WTC11 (cell line): ENCODE measurements around the gene ASIC3. TPM values are rescaled to one million over a fixed set of nuclear protein-coding genes. Genes with fewer than 3 reads are reported as not detected.

Source experiments
- CREM ChIP-seq: sonication (generic); formaldehyde crosslinking; IDR thresholded peaks from 2 replicates; pipeline ENCODE4 v1.8.1; 2022; ENCODE audit warnings: mild to moderate bottlenecking, missing genetic modification reagents, moderate library complexity
- MYBL2 ChIP-seq: sonication (generic); formaldehyde crosslinking; IDR thresholded peaks from 2 replicates; pipeline ENCODE4 v1.8.1; 2023; ENCODE audit warnings: mild to moderate bottlenecking, moderate library complexity, missing genetic modification reagents
- NFE2L1 ChIP-seq: sonication (generic); formaldehyde crosslinking; IDR thresholded peaks from 2 replicates; pipeline ENCODE4 v1.8.1; 2023; ENCODE audit warnings: missing genetic modification reagents
- NR3C1 ChIP-seq: sonication (generic); formaldehyde crosslinking; conservative IDR thresholded peaks from 2 replicates; pipeline ENCODE4 v1.8.1; 2023; ENCODE audit warnings: low read depth, mild to moderate bottlenecking, missing genetic modification reagents
- OVOL2 ChIP-seq: fragments of 250-450 bp; sonication (Bioruptor Pico); IDR thresholded peaks from 2 replicates; pipeline ENCODE4 v1.9.0; 2021; ENCODE audit warnings: mild to moderate bottlenecking, borderline replicate concordance
- RELA ChIP-seq: sonication (generic); formaldehyde crosslinking; IDR thresholded peaks from 2 replicates; pipeline ENCODE4 v1.8.1; 2022; ENCODE audit warnings: missing genetic modification reagents, mild to moderate bottlenecking, borderline replicate concordance
- TCF7 ChIP-seq: sonication (generic); formaldehyde crosslinking; IDR thresholded peaks from 2 replicates; pipeline ENCODE4 v1.8.0; 2022; ENCODE audit warnings: mild to moderate bottlenecking, low read depth, missing genetic modification reagents, moderate library complexity
- ZBTB21 ChIP-seq: sonication (generic); formaldehyde crosslinking; IDR thresholded peaks from 2 replicates; pipeline ENCODE4 v1.8.1; 2023; ENCODE audit warnings: mild to moderate bottlenecking, missing genetic modification reagents, borderline replicate concordance
- ZNF121 ChIP-seq: sonication (generic); formaldehyde crosslinking; IDR thresholded peaks from 2 replicates; pipeline ENCODE4 v1.8.0; 2023; ENCODE audit warnings: missing genetic modification reagents
- ZNF138 ChIP-seq: sonication (generic); formaldehyde crosslinking; conservative IDR thresholded peaks from 2 replicates; pipeline ENCODE4 v1.8.1; 2022; ENCODE audit warnings: mild to moderate bottlenecking, moderate library complexity, missing genetic modification reagents
- ZNF263 ChIP-seq: sonication (generic); formaldehyde crosslinking; IDR thresholded peaks from 2 replicates; pipeline ENCODE4 v1.8.1; 2022; ENCODE audit warnings: low read depth, mild to moderate bottlenecking, moderate library complexity, missing genetic modification reagents
- total RNA-seq: library from RNA; stranded (reverse); gene quantifications from 3 replicates; pipeline ENCODE4 v1.2.3, GENCODE V29; 2021
- TF ChIP-seq, protein P1 (sequence below): sonication (generic); formaldehyde crosslinking; IDR thresholded peaks from 2 replicates; pipeline ENCODE4 v1.8.1; 2023; ENCODE audit warnings: mild to moderate bottlenecking, missing genetic modification reagents, moderate library complexity
- TF ChIP-seq, protein P2 (sequence below): sonication (generic); formaldehyde crosslinking; IDR thresholded peaks from 2 replicates; pipeline ENCODE4 v1.8.1; 2023; ENCODE audit warnings: mild to moderate bottlenecking, missing genetic modification reagents
- TF ChIP-seq, protein P3 (sequence below): sonication (generic); formaldehyde crosslinking; IDR thresholded peaks from 2 replicates; pipeline ENCODE4 v1.8.0; 2022; ENCODE audit warnings: missing genetic modification reagents
- TF ChIP-seq, protein P4 (sequence below): sonication (generic); formaldehyde crosslinking; conservative IDR thresholded peaks from 2 replicates; pipeline ENCODE4 v1.8.1; 2023; ENCODE audit warnings: mild to moderate bottlenecking, low read depth, missing genetic modification reagents, moderate library complexity
- TF ChIP-seq, protein P5 (sequence below): sonication (generic); formaldehyde crosslinking; IDR thresholded peaks from 2 replicates; pipeline ENCODE4 v1.8.0; 2022; ENCODE audit warnings: mild to moderate bottlenecking, missing genetic modification reagents
- TF ChIP-seq, protein P6 (sequence below): sonication (generic); formaldehyde crosslinking; IDR thresholded peaks from 2 replicates; pipeline ENCODE4 v1.8.1; 2022; ENCODE audit warnings: missing genetic modification reagents, borderline replicate concordance
- TF ChIP-seq, protein P7 (sequence below): sonication (generic); formaldehyde crosslinking; IDR thresholded peaks from 2 replicates; pipeline ENCODE4 v1.8.0; 2022; ENCODE audit warnings: mild to moderate bottlenecking, missing genetic modification reagents
- TF ChIP-seq, protein P8 (sequence below): fragments of 250-450 bp; sonication (Bioruptor Pico); conservative IDR thresholded peaks from 2 replicates; pipeline ENCODE4 v1.9.0; 2021; ENCODE audit warnings: mild to moderate bottlenecking
- TF ChIP-seq, protein P9 (sequence below): fragments of 250-450 bp; sonication (Bioruptor Pico); IDR thresholded peaks from 2 replicates; pipeline ENCODE4 v1.9.0; 2021; ENCODE audit warnings: mild to moderate bottlenecking, borderline replicate concordance

Gene ASIC3
- total RNA-seq, 1 experiment from 2014 or later: 5.5 TPM

DNA sequence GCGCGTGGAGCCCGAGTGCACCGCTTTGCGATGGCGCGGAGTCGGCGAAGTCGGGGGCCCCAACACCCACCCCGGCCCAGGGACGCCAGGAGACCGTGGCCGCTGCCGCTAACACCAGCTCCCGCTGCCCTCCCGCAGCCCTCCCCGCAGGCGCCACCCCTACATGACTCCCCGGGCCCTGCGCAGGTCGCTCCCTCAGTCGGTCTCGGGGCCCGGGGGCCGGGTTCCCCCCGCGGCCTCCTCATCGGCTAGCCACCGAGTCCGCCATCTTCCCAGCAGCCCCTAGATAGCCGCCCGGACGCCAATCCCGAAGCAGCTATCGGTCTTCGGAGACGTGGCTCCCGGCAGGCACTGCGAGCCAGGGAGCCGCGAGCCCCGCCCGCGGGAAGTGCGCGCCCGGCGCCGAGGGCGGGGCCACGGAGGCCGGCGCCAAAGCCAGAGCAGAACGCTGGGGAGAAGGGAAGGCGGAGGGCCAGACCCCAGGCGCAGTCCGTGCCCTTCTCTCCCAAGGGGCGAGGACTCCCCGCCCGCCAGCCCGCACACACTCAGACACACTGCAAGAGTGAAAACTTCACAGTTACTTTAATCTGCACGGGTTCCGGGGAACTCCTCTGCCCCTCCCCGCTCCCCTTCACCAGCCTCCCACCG is 32.3 kb downstream of the ASIC3 start, which contains the start of gene FASTK (continued):
- TF ChIP-seq, protein P1, sequence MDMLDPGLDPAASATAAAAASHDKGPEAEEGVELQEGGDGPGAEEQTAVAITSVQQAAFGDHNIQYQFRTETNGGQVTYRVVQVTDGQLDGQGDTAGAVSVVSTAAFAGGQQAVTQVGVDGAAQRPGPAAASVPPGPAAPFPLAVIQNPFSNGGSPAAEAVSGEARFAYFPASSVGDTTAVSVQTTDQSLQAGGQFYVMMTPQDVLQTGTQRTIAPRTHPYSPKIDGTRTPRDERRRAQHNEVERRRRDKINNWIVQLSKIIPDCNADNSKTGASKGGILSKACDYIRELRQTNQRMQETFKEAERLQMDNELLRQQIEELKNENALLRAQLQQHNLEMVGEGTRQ (CRISPR knock-in tag): no peak
- TF ChIP-seq NR3C1 (CRISPR knock-in tag) (no peak), NFE2L1 (CRISPR knock-in tag) (no peak), RELA (CRISPR knock-in tag) (no peak), TCF7 (no peak), ZNF263 (CRISPR knock-in tag) (no peak), CREM (CRISPR knock-in tag) (no peak; the same call in 1 of the 2 replicates), ZNF121 (CRISPR knock-in tag) (no peak), ZNF138 (CRISPR knock-in tag) (no peak), ZBTB21 (no peak), MYBL2 (peak; percentile 24; the same call in 1 of the 2 replicates), OVOL2 (CRISPR knock-in tag) (no peak)
- TF ChIP-seq, protein P2, sequence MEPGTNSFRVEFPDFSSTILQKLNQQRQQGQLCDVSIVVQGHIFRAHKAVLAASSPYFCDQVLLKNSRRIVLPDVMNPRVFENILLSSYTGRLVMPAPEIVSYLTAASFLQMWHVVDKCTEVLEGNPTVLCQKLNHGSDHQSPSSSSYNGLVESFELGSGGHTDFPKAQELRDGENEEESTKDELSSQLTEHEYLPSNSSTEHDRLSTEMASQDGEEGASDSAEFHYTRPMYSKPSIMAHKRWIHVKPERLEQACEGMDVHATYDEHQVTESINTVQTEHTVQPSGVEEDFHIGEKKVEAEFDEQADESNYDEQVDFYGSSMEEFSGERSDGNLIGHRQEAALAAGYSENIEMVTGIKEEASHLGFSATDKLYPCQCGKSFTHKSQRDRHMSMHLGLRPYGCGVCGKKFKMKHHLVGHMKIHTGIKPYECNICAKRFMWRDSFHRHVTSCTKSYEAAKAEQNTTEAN (CRISPR knock-in tag): no peak
- TF ChIP-seq, protein P3, sequence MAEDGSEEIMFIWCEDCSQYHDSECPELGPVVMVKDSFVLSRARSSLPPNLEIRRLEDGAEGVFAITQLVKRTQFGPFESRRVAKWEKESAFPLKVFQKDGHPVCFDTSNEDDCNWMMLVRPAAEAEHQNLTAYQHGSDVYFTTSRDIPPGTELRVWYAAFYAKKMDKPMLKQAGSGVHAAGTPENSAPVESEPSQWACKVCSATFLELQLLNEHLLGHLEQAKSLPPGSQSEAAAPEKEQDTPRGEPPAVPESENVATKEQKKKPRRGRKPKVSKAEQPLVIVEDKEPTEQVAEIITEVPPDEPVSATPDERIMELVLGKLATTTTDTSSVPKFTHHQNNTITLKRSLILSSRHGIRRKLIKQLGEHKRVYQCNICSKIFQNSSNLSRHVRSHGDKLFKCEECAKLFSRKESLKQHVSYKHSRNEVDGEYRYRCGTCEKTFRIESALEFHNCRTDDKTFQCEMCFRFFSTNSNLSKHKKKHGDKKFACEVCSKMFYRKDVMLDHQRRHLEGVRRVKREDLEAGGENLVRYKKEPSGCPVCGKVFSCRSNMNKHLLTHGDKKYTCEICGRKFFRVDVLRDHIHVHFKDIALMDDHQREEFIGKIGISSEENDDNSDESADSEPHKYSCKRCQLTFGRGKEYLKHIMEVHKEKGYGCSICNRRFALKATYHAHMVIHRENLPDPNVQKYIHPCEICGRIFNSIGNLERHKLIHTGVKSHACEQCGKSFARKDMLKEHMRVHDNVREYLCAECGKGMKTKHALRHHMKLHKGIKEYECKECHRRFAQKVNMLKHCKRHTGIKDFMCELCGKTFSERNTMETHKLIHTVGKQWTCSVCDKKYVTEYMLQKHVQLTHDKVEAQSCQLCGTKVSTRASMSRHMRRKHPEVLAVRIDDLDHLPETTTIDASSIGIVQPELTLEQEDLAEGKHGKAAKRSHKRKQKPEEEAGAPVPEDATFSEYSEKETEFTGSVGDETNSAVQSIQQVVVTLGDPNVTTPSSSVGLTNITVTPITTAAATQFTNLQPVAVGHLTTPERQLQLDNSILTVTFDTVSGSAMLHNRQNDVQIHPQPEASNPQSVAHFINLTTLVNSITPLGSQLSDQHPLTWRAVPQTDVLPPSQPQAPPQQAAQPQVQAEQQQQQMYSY (CRISPR knock-in tag): peak; percentile 16; the same call in 1 of the 2 replicates
- TF ChIP-seq, protein P4, sequence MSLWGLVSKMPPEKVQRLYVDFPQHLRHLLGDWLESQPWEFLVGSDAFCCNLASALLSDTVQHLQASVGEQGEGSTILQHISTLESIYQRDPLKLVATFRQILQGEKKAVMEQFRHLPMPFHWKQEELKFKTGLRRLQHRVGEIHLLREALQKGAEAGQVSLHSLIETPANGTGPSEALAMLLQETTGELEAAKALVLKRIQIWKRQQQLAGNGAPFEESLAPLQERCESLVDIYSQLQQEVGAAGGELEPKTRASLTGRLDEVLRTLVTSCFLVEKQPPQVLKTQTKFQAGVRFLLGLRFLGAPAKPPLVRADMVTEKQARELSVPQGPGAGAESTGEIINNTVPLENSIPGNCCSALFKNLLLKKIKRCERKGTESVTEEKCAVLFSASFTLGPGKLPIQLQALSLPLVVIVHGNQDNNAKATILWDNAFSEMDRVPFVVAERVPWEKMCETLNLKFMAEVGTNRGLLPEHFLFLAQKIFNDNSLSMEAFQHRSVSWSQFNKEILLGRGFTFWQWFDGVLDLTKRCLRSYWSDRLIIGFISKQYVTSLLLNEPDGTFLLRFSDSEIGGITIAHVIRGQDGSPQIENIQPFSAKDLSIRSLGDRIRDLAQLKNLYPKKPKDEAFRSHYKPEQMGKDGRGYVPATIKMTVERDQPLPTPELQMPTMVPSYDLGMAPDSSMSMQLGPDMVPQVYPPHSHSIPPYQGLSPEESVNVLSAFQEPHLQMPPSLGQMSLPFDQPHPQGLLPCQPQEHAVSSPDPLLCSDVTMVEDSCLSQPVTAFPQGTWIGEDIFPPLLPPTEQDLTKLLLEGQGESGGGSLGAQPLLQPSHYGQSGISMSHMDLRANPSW (CRISPR knock-in tag): no peak
- TF ChIP-seq, protein P5, sequence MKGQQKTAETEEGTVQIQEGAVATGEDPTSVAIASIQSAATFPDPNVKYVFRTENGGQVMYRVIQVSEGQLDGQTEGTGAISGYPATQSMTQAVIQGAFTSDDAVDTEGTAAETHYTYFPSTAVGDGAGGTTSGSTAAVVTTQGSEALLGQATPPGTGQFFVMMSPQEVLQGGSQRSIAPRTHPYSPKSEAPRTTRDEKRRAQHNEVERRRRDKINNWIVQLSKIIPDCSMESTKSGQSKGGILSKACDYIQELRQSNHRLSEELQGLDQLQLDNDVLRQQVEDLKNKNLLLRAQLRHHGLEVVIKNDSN (CRISPR knock-in tag): peak; percentile 51; the same call in 1 of the 2 replicates
- TF ChIP-seq, protein P6, sequence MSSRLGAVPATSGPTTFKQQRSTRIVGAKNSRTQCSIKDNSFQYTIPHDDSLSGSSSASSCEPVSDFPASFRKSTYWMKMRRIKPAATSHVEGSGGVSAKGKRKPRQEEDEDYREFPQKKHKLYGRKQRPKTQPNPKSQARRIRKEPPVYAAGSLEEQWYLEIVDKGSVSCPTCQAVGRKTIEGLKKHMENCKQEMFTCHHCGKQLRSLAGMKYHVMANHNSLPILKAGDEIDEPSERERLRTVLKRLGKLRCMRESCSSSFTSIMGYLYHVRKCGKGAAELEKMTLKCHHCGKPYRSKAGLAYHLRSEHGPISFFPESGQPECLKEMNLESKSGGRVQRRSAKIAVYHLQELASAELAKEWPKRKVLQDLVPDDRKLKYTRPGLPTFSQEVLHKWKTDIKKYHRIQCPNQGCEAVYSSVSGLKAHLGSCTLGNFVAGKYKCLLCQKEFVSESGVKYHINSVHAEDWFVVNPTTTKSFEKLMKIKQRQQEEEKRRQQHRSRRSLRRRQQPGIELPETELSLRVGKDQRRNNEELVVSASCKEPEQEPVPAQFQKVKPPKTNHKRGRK (CRISPR knock-in tag): no peak
- TF ChIP-seq, protein P7, sequence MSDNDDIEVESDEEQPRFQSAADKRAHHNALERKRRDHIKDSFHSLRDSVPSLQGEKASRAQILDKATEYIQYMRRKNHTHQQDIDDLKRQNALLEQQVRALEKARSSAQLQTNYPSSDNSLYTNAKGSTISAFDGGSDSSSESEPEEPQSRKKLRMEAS (CRISPR knock-in tag): no peak; the same call in 1 of the 2 replicates
- TF ChIP-seq, protein P8, sequence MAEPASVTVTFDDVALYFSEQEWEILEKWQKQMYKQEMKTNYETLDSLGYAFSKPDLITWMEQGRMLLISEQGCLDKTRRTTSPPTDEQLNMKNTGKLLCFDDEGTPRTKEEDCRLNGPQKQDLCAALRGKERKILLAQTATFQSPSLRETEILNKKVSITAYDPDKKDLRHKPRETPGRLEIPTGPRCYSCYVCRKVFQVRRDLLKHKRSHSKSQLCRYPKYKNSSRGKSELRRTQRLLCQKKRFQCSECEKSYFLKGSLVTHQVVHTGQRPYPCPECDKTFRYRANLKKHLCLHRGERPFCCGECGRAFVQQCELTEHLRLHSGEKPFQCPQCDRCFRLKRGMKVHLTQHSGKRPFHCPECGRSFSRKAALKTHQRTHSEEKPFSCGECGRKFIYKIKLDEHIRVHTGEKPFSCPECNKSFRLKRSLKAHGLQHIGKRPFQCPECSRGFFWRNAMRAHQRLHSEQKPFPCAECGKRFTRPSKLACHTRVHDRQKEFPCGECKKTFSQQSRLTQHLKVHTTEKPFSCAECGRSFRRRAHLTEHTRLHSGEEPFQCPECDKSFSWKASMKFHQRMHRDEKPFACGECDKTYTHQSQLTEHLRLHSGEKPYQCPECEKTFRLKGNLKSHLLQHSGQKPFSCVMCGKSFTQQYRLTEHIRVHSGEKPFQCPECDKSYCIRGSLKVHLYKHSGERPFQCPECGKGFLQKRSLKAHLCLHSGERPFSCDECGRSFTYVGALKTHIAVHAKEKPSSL (CRISPR knock-in tag): no peak
- TF ChIP-seq, protein P9, sequence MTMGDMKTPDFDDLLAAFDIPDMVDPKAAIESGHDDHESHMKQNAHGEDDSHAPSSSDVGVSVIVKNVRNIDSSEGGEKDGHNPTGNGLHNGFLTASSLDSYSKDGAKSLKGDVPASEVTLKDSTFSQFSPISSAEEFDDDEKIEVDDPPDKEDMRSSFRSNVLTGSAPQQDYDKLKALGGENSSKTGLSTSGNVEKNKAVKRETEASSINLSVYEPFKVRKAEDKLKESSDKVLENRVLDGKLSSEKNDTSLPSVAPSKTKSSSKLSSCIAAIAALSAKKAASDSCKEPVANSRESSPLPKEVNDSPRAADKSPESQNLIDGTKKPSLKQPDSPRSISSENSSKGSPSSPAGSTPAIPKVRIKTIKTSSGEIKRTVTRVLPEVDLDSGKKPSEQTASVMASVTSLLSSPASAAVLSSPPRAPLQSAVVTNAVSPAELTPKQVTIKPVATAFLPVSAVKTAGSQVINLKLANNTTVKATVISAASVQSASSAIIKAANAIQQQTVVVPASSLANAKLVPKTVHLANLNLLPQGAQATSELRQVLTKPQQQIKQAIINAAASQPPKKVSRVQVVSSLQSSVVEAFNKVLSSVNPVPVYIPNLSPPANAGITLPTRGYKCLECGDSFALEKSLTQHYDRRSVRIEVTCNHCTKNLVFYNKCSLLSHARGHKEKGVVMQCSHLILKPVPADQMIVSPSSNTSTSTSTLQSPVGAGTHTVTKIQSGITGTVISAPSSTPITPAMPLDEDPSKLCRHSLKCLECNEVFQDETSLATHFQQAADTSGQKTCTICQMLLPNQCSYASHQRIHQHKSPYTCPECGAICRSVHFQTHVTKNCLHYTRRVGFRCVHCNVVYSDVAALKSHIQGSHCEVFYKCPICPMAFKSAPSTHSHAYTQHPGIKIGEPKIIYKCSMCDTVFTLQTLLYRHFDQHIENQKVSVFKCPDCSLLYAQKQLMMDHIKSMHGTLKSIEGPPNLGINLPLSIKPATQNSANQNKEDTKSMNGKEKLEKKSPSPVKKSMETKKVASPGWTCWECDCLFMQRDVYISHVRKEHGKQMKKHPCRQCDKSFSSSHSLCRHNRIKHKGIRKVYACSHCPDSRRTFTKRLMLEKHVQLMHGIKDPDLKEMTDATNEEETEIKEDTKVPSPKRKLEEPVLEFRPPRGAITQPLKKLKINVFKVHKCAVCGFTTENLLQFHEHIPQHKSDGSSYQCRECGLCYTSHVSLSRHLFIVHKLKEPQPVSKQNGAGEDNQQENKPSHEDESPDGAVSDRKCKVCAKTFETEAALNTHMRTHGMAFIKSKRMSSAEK (CRISPR knock-in tag): no peak
